ENCODE data around the gene AK5.

GRCh38 chr1:77308889-77309621 is 27.2 kb downstream of the AK5 start:
- TF ChIP-seq, protein P1, sequence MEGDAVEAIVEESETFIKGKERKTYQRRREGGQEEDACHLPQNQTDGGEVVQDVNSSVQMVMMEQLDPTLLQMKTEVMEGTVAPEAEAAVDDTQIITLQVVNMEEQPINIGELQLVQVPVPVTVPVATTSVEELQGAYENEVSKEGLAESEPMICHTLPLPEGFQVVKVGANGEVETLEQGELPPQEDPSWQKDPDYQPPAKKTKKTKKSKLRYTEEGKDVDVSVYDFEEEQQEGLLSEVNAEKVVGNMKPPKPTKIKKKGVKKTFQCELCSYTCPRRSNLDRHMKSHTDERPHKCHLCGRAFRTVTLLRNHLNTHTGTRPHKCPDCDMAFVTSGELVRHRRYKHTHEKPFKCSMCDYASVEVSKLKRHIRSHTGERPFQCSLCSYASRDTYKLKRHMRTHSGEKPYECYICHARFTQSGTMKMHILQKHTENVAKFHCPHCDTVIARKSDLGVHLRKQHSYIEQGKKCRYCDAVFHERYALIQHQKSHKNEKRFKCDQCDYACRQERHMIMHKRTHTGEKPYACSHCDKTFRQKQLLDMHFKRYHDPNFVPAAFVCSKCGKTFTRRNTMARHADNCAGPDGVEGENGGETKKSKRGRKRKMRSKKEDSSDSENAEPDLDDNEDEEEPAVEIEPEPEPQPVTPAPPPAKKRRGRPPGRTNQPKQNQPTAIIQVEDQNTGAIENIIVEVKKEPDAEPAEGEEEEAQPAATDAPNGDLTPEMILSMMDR (IDR thresholded peaks at IDR 0.05; ENCODE audit: insufficient read depth, low read length, poor library complexity, severe bottlenecking) = no peak
- no peak for TF ChIP-seq EZH2phosphoT487 (conservative IDR thresholded peaks at IDR 0.05; ENCODE audit: low read length)
